Stimulated activated naive CD8-positive, alpha-beta T cell treated with anti-CD3 and anti-CD28 coated beads, Interleukin-15, amount 100 ng/mL, for 72 hours (primary cell): Measurements from ENCODE around the gene CARHSP1.

Experiments used
- ATAC-seq: fragments of 150-1000 bp; cut with Tn5 transposase; 2 replicates; pipeline ENCODE4 v1.10.0; 2021; ENCODE audit warnings: mild to moderate bottlenecking, moderate library complexity
- DNase-seq, 2 donors: peaks; one replicate each; pipeline ENCODE4 v3.0.0; 2021 to 2022
- H3K27ac Mint-ChIP-seq, 2 donors: one replicate each; pipeline ENCODE4 v1.8.0; 2022; ENCODE audit warnings: mild to moderate bottlenecking in 2 of 2, mixed read lengths in 2 of 2, moderate library complexity in 2 of 2
- H3K27me3 Mint-ChIP-seq: one replicate; pipeline ENCODE4 v1.8.0; 2022; ENCODE audit warnings: mixed read lengths
- H3K4me1 Mint-ChIP-seq: one replicate; pipeline ENCODE4 v1.8.0; 2022; ENCODE audit warnings: mild to moderate bottlenecking, mixed read lengths
- H3K4me3 Mint-ChIP-seq, 2 donors: one replicate each; pipeline ENCODE4 v1.8.0; 2022; ENCODE audit warnings: mild to moderate bottlenecking in 2 of 2, mixed read lengths in 2 of 2, moderate library complexity in 1 of 2
- H3K9me3 Mint-ChIP-seq, 2 donors: one replicate each; pipeline ENCODE4 v1.8.0; 2022; ENCODE audit warnings: mixed read lengths in 2 of 2

The CARHSP1 gene

DNA sequence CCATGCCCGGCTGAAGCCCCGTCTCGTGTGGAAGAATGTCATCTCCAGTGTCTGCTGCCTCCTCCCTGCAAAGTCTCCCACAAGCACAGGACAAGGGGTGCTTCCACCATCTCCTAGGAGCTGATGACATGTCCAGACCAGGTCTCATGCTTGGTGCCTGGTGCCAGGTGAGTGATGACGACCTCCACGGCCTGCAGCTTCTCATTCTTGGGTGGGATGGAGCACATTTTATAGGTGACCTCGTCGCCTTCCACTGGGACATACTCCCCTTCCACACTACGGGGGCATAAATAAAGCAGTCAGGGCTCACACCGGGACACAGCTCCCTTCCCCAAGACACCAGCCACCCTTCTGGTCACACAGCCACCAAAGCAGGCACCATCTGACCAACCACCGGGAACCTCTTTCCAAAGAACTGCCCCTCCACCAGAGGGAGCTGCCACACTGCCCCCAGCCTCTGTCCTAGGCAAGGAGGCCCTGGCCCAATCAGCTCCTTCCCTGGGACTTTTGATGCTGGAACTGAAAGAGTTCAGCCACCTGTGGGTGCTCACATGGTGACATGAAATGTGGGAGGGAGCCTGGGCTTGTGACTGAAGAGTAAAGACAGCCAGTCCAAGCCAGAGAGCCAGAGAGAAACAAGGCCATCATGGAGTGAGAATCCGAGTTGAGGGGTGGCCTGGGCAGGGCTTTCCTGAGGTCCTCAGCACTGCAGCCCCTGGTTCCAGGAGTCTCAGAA is 13.6 kb downstream of the CARHSP1 start:
- DNase-seq = no peak
- no peaks in the 10 kb centered on the region for H3K27me3 Mint-ChIP-seq
- no peak for ATAC-seq
- H3K27ac Mint-ChIP-seq = peak overlapping the region in 1 of 2 donors; percentile 13
- H3K9me3 Mint-ChIP-seq = no peaks in the 10 kb centered on the region
- no peak overlapping the region for H3K4me3 Mint-ChIP-seq
- peaks cover 55% of the 10 kb centered on the region for H3K4me1 Mint-ChIP-seq

DNA sequence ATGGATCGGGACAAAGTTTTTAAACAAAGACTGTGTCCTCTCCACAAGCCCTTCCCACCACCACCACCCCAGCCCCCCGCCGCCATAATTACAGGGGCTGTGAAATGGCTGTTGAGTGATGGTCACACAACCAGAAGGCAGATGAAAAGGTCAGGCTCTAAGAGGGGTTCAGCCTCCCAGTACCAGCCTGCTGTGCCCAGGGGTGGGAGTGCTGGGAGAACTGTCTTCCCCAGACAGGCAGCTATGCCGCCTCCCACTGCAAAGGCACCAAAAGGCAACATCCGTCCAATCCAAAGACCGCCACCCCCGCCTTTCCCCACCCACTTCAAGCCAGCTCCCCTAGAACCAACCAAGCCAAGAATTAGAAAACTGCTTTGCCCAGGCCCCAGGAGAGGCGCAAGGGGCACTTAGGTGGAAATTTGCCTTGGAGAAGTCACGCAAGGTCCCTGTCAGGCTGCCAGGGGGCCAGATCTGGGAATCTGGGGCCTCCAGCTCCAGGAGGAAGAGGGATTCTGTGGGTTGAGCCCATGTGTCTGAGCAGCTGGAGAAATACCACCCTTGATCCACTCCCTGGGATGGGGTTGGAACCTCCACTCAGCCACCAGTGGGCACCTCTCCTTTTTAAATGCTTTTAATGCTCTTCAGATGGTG is 14.4 kb downstream of the CARHSP1 start:
- ATAC-seq = no peak
- Mint-ChIP-seq H3K27me3 (no peaks in the 10 kb centered on the region), H3K27ac (peak overlapping the region in 1 of 2 donors; percentile 27), H3K9me3 (no peaks in the 10 kb centered on the region), H3K4me1 (peaks cover 57% of the 10 kb centered on the region), H3K4me3 (no peak overlapping the region)
- no peak for DNase-seq

DNA sequence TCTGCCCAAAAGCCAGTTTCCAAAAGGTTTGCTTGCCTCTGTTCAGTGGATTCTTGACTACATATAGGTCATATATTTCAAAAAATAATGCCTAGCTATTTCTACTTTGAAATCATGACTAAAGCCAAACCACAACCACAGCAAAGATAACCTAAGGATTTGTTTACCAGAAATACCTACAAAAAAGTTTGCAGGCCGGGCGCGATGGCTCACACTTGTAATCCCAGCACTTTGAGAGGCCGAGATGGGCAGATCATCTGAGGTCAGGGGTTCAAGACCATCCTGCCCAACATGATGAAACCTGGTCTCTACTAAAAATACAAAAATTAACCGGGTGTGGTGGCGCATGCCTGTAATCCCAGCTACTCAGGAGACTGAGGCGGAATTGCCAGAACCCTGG is 15.2 kb downstream of the CARHSP1 start:
- Mint-ChIP-seq H3K4me3 (no peak overlapping the region), H3K27ac (peak overlapping the region in 1 of 2 donors; percentile 59), H3K9me3 (no peaks in the 10 kb centered on the region), H3K4me1 (peaks cover 61% of the 10 kb centered on the region), H3K27me3 (no peaks in the 10 kb centered on the region)
- ATAC-seq (no peak), DNase-seq (no peak)

DNA sequence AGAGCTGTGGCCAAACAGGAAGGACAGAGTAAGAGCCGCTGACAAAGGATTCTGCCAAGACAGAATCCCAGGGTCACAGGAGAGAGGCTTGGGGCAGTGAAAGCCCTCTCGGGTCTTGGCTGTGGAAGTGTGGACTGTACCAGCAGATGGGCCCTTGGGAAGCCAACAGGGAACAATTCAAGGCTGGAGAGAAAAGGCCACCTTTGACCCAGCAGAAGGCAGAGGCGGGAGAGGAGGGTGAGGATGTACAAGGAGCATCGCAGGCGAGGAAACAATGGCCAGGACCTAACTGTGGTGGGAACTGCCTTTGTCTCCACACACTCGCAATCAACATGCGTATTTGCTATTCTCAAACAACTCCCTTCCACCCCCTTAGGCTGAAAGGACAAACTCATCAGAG is 15.7 kb downstream of the CARHSP1 start:
- no peak for ATAC-seq
- peaks cover 60% of the 10 kb centered on the region for H3K4me1 Mint-ChIP-seq
- H3K27me3 Mint-ChIP-seq = no peaks in the 10 kb centered on the region
- DNase-seq = no peak
- peak overlapping the region; percentile 30 to 66 for H3K27ac Mint-ChIP-seq
- no peaks in the 10 kb centered on the region for H3K9me3 Mint-ChIP-seq
- H3K4me3 Mint-ChIP-seq = no peak overlapping the region

DNA sequence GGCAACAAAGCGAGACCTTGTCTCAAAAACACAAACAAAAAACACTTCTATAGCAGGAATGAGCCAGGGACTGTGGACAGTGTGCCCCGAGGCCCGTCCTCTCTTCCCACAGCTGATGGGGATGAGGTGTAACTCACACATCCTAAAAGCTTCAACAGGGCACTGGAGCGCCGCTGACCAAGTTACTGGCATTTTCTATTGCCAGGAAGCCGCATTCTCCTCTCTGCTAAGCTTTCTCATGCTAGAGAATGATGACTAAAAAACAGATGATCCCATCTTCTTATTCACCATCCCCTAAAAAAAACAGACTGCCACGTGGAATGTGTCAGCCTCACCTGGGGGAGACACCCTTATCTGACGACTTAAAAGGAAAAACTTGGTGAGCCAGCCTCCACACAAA is 16.3 kb downstream of the CARHSP1 start:
- Mint-ChIP-seq H3K27ac (peak overlapping the region; percentile 30 to 66), H3K4me1 (peaks cover 54% of the 10 kb centered on the region)

DNA sequence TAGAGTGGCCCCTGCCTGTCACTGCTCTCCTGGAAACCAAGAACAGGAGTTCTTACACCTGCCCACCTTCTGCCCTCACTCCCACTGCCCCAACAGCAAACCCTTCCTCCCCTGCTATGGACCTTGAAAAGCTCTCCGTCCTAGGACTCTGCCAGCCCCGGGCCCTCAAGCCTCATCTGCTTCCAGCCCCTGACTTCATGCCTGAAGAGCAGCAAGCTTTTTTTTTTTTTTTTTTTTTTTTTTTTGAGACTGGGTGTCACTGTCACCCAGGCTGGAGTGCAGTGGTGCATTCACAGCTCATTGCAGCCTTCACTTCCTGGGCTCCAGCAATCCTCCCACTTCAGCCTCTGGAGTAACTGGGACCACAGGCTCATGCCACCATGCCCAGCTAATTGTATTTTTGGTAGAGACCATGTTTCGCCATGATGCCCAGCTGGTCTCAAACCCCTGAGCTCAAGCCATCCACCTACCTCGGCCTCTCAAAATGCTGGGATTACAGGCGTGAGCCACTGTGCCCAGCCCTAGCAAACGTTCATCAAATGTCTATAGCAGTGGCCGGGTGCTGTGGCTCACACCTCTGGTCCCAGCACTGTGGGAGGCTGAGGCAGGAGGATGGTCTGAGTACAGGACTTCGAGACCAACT is 16.9 kb downstream of the CARHSP1 start:
- DNase-seq (no peak), ATAC-seq (no peak)
- H3K4me3 Mint-ChIP-seq = no peak overlapping the region
- H3K4me1 Mint-ChIP-seq = peaks cover 47% of the 10 kb centered on the region
- no peaks in the 10 kb centered on the region for H3K9me3 Mint-ChIP-seq
- no peaks in the 10 kb centered on the region for H3K27me3 Mint-ChIP-seq
- H3K27ac Mint-ChIP-seq = peak overlapping the region; percentile 5 to 85

More for the DNA sequence above, 16.3 kb downstream of the CARHSP1 start:
- no peaks in the 10 kb centered on the region for H3K27me3 Mint-ChIP-seq
- no peak for ATAC-seq
- DNase-seq = no peak
- no peaks in the 10 kb centered on the region for H3K9me3 Mint-ChIP-seq
- H3K4me3 Mint-ChIP-seq = no peak overlapping the region

DNA sequence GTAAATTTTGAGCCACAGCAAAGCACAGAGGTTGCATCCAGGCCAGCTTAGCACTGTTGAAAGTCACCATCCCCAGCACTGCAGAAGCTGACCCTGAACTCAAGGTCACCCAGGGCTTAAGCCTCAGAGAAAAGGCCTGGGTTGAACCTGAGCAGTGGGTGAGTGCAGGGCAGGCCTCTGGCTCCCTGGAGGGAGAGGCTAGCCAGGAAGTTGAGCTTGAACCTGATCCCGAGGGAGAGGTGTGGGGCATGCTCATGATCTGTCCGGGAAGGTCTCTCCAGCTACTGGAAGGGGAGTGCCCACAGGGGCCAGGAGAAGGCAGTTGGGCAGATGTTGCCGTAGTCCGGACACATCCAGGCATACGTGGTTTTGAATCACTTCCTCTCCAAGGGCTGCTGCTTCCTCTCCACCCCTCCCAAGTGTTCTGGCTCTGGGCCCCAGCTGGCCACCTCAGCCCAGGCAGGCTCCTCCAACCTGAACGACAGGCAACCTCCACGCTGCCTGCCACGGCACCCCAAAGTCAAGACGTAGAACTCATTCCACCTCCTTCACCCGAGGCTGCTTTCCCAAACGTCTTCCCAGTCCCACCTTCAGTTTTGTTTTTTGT is 18.4 kb downstream of the CARHSP1 start:
- peak overlapping the region; percentile 91 to 93 for H3K27ac Mint-ChIP-seq

DNA sequence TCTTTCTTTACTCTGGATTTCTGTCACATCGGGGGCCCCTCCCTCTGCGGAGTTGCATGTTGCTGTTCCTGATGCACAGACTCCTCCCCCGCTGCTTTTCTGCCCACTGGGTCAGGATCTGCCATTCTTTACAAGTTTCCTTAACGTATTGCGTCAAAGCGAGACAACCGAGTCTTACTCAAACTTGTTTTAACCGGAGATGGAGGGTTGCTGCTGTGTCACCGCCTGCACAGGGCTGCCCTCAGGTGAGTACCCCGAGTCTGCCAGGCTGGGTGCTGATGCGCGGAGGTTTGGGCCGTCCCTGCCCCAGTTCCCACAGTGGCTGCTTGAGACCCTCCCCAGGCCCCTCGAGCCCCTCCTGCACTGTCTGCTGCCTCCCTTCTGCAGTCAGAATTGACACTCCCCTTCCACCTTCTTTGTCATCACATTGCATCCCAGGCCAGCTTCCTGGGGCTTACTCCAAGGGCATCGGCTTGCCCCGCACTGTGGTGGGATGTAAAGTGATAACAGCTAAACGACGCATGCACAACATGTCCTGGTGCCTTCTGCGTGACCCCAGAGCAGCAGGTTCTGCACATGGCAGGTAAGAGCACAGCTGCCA is 19.3 kb downstream of the CARHSP1 start:
- no peaks in the 10 kb centered on the region for H3K27me3 Mint-ChIP-seq
- no peak for DNase-seq
- H3K4me1 Mint-ChIP-seq = peaks cover 28% of the 10 kb centered on the region
- H3K9me3 Mint-ChIP-seq = no peaks in the 10 kb centered on the region
- no peak for ATAC-seq
- H3K27ac Mint-ChIP-seq = peak overlapping the region in 1 of 2 donors; percentile 64
- no peak overlapping the region for H3K4me3 Mint-ChIP-seq

More for the DNA sequence above, 18.4 kb downstream of the CARHSP1 start:
- DNase-seq (no peak), ATAC-seq (peak; percentile 48)
- Mint-ChIP-seq H3K4me3 (no peak overlapping the region), H3K4me1 (peaks cover 35% of the 10 kb centered on the region), H3K27me3 (no peaks in the 10 kb centered on the region), H3K9me3 (no peaks in the 10 kb centered on the region)

DNA sequence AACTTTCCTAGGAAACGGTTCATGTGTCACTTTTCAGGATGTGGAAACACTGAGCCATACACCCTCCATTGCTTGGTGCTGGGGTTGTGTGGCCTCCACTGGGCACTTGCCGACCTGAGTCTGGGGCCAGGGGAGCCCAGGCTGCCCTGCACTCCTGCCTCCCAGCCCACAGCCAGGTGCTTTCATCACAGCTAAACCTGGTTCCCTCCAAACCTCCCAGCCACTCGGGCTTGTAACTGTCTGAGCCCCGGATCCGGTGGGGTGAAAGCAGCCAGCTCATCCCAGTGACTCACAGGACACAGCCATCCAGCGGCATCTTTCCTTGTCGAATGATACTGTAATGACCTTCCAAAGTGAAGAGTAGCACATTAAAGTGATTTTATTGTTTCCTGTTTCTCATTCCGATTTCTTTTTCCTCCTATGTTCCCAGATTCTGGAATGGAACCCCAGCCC is 19.8 kb downstream of the CARHSP1 start:
- Mint-ChIP-seq H3K4me3 (no peak overlapping the region), H3K9me3 (no peaks in the 10 kb centered on the region), H3K27me3 (no peaks in the 10 kb centered on the region), H3K27ac (peak overlapping the region in 1 of 2 donors; percentile 23), H3K4me1 (peaks cover 31% of the 10 kb centered on the region)
- no peak for DNase-seq
- ATAC-seq = no peak

DNA sequence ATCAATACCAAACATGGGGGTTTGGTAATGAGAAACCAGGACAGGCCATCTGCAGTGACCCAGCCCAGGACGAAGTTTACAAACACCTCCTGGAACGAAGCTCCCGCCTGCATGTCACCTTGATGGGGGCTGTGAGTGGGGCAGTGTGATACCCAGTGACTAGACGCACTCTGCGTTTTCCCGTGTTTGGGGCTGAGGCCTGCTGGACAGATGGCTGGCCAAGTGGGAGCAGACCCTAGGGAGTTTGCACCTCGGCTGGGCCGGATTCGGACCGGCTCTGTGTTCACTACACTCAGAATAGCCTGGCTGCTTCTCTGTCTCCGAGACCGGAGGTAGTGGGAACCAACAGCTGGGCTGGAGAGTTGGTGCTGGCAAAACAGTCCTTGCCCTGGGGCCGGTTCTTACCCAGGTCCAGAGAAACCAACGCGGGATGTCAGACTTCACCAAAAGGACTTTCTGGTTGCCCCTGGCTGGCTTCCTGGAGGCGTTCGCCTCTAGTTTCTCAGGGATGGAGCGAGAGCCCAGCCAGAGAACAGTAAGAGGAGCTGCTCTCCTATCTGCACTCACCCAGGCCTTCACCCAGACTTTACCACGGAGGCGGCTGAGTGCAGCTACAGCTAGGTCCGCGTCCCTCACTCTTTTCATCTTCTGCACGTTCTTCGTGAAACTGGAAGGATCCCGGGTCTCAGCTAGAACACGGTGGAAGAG is 20.4 kb downstream of the CARHSP1 start:
- no peak for DNase-seq
- Mint-ChIP-seq H3K9me3 (no peaks in the 10 kb centered on the region), H3K4me1 (peaks cover 34% of the 10 kb centered on the region), H3K27me3 (no peaks in the 10 kb centered on the region), H3K4me3 (no peak overlapping the region), H3K27ac (no peak overlapping the region)
- ATAC-seq = no peak

DNA sequence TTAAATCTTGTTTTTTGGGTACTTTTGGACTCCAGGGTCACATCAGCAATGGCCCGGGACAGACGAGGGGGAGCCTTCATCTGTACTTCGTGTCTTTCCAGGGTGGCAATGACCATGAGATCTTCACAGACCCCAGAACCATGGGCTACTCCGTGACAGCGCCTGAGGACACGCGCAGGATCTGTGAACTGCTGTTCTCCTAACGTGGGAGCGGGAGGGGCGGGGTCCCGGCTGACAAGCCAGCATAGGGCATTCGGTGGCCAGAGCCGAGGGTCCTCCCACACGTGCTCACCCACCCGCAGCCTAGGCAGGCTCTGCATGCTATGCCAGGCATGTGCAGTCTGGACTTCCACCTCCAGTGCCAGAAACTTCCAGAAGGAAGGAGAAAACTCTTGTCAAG is 21.2 kb downstream of the CARHSP1 start:
- ATAC-seq (no peak), DNase-seq (no peak)
- peaks cover 29% of the 10 kb centered on the region for H3K4me1 Mint-ChIP-seq
- peak overlapping the region in 1 of 2 donors; percentile 22 for H3K27ac Mint-ChIP-seq
- no peaks in the 10 kb centered on the region for H3K9me3 Mint-ChIP-seq
- H3K27me3 Mint-ChIP-seq = no peaks in the 10 kb centered on the region
- H3K4me3 Mint-ChIP-seq = no peak overlapping the region

DNA sequence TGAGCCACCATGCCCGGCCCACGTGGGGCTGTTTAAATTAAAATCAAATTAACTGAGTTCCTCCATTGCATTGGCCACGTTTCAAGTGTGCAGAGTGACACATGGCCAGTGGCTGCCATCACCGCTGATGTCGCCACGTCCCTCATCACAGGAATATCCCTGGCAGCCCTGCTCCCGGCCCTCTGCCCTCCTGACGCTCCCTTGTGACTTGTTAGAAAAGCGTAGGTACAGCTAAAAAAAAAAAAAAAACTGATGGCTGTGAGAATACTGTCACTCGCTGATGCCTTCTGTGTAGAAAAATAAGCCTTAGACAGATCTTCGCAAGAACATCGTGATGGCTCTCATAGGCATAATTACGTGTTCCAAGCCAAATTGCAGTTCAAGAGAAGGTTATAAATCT is 21.7 kb downstream of the CARHSP1 start:
- no peak for DNase-seq
- Mint-ChIP-seq H3K27ac (no peak overlapping the region), H3K9me3 (no peaks in the 10 kb centered on the region), H3K27me3 (no peaks in the 10 kb centered on the region), H3K4me1 (peaks cover 27% of the 10 kb centered on the region), H3K4me3 (no peak overlapping the region)
- no peak for ATAC-seq

DNA sequence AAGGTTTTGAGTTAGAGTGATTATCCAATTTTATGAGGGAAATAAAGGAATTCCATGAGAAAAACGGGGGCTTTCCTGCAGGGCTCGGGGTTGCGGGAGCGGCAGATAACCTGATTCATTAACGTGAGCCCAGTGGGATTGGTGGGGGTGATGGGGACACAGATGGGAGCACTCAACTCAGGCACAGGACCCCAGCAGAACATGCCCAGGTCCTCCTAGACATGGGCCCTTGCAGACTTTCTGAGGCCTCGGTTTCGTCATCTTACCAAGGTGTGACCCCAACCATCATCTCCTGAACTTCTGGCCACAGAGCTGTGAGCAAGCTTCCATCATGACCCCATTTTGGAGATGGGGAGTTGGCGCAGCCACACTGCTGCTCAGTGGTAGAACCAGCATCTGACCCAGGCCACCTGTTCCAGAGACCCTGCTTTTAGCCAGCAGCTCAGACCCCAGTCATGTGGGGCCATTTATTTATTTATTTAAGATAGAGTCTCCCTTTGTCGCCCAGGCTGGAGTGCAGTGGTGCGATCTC is 22.3 kb downstream of the CARHSP1 start:
- Mint-ChIP-seq H3K27ac (peak overlapping the region in 1 of 2 donors; percentile 81), H3K4me3 (no peak overlapping the region), H3K27me3 (no peaks in the 10 kb centered on the region), H3K9me3 (no peaks in the 10 kb centered on the region), H3K4me1 (peaks cover 27% of the 10 kb centered on the region)
- no peak for ATAC-seq
- no peak for DNase-seq

DNA sequence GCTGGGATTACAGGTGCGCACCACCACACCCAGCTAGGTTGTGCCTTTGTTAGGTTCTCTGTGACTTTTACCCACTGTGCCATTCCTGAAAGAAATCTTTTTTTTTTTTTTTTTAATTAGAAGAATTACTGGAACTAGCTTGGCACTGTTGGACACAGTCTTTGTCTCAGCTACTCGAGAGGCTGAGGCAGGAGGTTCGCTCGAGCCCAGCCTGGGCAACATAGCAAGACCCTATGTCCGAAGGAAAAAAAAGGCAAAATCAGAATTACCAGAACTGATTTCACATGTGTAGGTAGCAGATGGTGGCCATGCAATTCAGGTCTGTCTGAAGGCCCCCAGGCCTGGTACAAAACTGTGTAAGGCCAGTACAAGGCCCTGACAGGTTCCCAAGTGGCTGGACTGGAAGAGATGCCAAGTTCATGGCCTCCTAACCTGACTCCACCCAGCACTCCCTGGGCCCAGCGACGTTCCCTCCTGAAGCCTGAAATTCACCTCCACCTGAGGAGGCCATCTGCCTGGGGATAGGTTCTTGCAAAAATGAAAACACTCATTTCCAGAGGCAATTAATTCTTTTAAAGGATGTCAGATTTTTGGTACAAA is 23.0 kb downstream of the CARHSP1 start:
- H3K27ac Mint-ChIP-seq = peak overlapping the region in 1 of 2 donors; percentile 8
- H3K4me3 Mint-ChIP-seq = no peak overlapping the region
- peaks cover 25% of the 10 kb centered on the region for H3K4me1 Mint-ChIP-seq
- H3K9me3 Mint-ChIP-seq = no peaks in the 10 kb centered on the region
- ATAC-seq = no peak
- H3K27me3 Mint-ChIP-seq = no peaks in the 10 kb centered on the region
- DNase-seq = no peak
